Stimulated activated CD4-positive, alpha-beta T cell treated with anti-CD3 and anti-CD28 coated beads, Interleukin-4, amount 100 ng/mL, for 24 hours (primary cell): ENCODE results near the gene NUP160.
"Not testable (repeated sequence)": the region's sequence is repeated elsewhere in the genome, so short reads cannot be mapped to it uniquely, and the experiment has no call there.

Source experiments
- DNase-seq: peaks from one replicate; pipeline ENCODE4 v3.0.0-alpha.2; 2020

NUP160 gene

DNA sequence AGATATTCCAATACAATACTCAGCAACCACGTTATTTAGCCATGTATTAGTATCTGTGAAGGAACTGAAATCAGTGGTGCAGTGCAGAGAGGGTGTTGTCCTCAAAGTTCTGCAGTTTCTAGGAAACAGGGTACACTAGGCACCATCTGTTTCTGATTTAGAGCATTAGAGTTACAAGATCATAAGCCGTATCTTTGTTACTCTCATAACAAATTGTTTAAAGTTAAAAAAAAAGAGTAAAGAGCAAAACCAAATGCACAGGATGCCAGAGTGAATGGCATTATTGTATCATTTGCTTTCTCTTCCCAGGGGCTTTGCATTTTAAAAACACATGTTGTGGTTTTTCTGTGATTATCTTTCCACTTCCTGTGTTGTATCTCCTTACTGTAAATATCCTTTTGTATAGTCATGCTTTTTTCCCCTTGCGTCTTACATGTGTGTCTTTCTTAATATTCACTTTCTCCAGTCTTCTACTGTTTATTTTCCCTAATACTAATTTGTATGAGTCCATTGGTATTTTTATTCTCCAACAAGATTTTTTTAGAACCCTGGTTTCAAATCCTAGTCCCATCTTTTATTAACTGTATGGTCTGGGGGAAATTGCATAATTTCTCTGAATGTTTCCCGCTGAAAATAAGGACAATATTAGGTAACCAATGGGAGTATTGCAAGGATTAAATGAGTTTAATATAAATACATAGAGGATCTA lies 15.2 kb upstream of the NUP160 start:
- DNase-seq = no peak

DNA sequence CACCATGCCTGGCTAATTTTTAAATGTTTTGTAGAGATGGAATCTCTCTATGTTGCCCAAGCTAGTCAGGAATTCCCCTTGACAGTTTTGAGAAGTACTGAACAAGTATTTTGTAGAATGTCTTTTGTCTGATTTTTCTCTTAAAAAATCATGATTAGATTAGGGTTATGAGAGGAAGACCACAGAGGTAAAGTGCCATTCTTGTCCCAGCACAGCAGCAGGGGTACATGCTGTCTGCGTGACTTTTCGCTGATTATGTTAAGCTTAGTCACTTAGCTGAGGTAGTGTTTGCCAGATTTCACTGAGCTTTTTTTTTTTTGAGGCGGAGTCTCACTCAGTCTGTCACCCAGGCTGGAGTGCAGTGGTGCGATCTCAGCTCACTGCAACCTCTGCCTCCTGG lies 13.6 kb upstream of the NUP160 start:
- DNase-seq = peak; percentile 9

DNA sequence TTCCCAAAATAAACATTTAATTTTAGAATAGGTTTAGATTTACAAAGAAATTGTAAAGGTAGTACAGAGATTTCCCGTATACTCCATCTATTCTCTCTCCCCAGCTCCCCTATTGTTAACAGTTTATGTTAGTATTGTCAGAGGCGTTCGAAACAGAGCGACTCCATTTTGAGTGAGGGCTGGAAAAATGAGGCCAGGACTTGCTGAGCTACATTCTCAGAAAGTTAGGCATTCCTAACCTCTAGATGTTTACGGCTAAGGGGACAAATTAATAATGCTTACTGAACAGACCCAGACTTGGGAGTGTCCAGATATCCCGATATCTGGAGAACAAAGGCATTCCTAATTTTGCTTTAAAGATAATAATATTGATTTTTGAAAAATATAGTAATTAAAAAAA lies 12.4 kb upstream of the NUP160 start:
- no peak for DNase-seq

- DNase-seq = no peak
These were observed 9.9 kb upstream of the NUP160 start for GRCh38 chr11:47857892-47858543.

- no peak for DNase-seq
These were observed 9.3 kb upstream of the NUP160 start for GRCh38 chr11:47857485-47857884.

GRCh38 chr11:47856186-47856585 lies 8.0 kb upstream of the NUP160 start:
- DNase-seq = no peak

GRCh38 chr11:47854667-47855066 lies 6.5 kb upstream of the NUP160 start:
- DNase-seq = no peak

GRCh38 chr11:47852053-47852452 lies 3.9 kb upstream of the NUP160 start:
- DNase-seq = no peak

- DNase-seq = no peak
These were observed 2.2 kb upstream of the NUP160 start for GRCh38 chr11:47850337-47850736.

GRCh38 chr11:47848700-47849155 lies 578 bp upstream of the NUP160 start:
- DNase-seq = no peak

DNA sequence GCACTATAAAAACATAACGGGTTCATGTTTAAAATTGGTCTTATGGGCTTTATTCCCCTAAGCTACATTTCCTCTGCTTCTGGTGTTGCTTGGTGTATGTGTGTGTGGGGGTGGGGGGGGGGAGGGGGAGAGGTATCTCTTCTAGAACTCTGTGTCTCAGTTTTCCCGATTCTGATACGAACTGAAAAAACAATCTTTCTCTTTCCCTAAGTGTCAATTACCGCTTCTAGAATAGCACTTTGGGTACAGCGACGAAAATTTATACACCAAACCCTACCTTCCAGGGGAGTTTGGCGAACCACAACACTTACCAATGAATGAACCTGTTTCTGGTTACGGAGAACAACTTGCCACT lies 636 bp downstream of the NUP160 start:
- no peak for DNase-seq

DNA sequence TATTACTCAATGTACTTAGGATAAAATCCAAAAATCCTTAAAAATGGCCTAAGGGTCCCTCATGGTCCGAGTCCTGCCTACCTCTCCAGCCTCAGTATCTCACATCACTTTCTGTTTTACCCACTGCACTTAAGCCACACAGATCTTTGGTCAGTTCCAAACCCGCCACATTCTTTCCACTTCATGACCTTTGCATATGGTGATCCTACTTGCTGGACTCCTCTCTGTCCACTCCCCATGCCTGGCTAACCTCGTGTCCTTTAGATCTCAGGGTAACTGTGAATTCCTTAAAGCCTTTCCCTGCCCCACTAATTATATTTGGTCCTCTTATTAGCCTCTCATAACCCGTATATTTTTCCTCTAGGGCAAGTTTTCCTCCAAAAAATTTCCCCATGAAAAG lies 1.2 kb downstream of the NUP160 start:
- DNase-seq = no peak

- DNase-seq = no peak
These were observed 4.6 kb downstream of the NUP160 start for GRCh38 chr11:47843361-47844055.

- no peak for DNase-seq
These were observed 5.4 kb downstream of the NUP160 start for GRCh38 chr11:47842749-47843148.

- DNase-seq = no peak
These were observed 10.2 kb downstream of the NUP160 start for GRCh38 chr11:47837929-47838328.

GRCh38 chr11:47837292-47837691 lies 10.9 kb downstream of the NUP160 start:
- DNase-seq = no peak

DNA sequence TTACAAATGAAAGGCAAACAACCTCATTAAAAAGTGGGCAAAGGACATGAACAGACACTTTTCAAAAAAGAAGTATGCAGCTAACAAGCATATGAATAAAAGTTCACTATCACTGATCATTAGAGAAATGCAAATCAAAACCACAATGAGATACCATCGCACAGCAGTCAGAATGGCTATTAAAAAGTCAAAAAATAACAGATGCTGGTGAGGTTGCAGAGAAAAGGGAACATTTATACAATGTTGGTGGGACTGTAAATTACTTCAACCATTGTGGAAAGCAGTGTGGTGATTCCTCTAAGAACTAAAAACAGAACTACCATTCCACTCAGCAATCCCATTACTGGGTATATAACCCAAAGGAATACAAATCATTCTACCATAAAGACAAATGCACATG lies 18.1 kb downstream of the NUP160 start:
- DNase-seq = not testable (repeated sequence)

DNA sequence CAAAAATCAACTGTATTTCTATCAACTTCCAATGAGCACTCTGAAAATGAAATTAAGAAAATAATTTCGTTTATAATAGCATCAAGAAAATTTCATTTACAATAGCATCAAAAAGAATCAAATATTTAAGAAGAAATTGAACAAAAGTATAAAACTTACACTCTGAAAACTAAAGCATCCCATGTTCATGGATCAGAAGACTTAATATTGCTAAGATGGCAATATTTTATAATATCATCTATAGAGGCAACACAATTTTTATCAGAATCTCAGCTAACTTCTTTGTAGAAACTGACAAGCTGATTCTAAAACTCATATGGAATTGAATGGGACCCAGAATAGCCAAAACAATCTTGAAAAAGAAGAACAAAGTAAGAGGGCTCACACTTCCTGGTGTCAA lies 19.9 kb downstream of the NUP160 start:
- no peak for DNase-seq

GRCh38 chr11:47822664-47823063 lies 25.5 kb downstream of the NUP160 start:
- DNase-seq = not testable (repeated sequence)

DNA sequence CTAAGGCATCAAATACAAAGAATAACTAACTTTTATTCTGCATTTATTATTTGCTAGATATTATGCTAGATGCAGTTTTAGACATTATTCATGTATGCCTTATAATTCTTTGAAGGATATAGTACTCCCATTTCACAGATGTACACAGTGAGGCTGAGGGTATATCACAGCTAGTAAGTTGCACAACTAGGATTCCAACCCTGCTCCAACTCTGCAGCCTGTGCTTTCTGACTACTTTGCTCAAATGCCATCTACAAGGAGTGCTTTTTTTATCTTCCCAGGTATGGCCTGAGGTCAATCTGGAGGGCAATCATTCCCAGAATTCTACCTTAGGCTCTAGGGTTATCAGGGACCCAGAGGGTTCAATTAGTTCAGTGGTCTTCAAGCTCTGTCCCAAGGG lies 28.4 kb downstream of the NUP160 start:
- no peak for DNase-seq

- DNase-seq = no peak
These were observed 47.4 kb downstream of the NUP160 start for GRCh38 chr11:47800759-47801158.

DNA sequence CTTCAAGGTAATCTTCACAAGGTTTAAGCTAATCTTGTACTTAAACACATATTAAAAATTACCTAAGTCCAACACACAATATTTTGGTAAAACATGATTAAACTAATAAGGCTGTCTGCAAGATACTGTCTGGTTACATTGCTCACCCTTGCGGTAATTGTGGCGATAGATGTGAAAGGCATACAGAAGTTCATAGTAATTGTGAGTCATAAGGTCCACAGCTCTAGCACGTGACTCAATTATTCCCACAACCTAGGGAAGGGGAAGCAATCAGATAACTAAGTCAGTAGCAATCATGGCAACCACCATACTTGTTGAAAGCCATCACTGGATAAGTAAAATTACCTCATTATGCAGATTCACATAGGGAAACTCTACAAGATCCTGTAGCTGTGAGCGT lies 50.5 kb downstream of the NUP160 start:
- peak; percentile 73 for DNase-seq

DNA sequence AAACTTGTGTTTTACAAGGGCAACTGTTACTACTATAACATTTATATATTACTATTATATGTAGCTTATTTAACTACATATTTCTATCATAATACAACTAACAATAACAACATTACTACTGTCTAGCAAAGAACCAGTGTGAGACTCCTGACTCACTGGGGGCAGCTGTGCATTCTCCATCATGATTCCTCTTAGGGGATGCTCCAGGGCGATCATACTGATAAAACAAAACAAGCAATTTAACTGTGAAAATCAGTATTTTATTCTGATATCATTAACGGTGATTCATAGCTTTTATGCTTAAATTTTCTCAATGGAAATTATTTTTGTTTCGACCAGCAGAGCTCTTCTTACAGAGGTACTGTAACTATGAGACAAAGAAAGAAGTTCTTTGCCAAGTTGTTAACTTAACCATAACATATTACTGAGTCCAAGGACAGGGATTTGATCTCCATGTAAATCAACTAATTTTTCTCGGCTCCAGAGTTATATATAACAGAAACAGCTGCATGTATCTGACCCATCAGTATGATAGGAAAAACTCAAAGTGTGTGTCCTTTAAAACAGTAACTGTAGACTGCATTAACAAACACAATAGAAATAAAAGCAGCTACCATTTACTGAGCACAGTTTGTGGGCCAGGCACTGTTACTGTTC lies 56.2 kb downstream of the NUP160 start:
- no peak for DNase-seq

DNA sequence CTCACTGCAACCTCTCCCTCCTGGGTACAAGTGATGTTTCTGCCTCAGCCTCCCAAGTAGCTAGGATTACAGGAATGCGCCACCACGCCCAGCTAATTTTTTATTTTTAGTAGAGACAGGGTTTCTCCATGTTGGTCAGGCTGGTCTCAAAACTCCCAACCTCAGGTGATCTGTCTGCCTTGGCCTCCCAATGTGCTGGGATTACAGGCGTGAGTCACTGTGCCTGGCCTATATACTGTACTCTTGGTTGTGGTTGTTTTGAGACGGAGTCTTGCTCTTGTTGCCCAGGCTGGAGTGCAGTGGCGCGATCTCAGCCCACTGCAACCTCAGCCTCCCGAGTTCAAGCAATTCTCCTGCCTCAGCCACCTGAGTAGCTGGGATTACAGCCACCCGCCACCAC lies 58.1 kb downstream of the NUP160 start:
- not testable (repeated sequence) for DNase-seq
